Measurements from ENCODE around the gene TNFRSF12A. TPM values are rescaled to one million over a fixed set of nuclear protein-coding genes. Genes with fewer than 3 reads are reported as not detected.

The TNFRSF12A gene
- total RNA-seq, 1 donor from 2014 or later, result 44.6 TPM

DNA sequence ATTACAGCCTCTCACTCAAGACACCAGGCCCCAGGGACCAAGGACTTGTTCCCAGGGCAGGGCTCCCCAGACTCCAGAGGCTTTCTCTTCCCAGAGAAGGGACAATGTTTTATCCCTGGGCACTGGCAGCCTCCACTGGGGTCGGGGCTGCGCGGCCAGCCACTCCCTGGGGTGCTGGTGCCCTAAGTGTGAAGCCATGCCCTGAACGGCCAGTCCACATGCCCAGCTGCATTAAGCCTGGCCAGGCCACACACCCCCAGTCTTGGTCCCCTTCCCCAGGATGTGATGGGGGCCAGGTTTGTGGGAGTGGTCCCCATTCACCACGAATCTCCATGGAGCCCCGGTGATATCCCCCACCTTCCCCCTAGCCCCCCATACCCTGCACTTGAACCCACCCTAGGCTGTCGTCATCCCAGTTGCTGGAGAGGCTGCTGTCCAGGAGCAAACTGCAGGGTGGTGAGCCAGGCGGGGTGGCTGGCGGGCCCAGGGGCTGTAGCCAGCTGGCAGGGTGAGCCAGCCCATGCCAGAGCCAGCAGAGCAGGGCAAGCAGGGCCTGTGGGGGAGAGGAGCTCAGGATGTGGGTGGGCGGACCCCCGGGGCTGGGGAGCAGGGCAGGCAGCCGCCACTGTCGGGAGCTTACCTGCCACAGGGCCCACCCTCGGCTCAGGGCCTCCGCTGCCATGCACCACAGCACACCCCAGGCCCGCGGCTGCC lies 46.4 kb upstream of the TNFRSF12A start:
- Mint-ChIP-seq H3K27ac (no peak overlapping the region), H3K9me3 (no peaks in the 10 kb centered on the region), H3K4me1 (peaks cover 9% of the 10 kb centered on the region), H3K36me3 (peaks cover 1% of the 10 kb centered on the region), H3K4me3 (no peak overlapping the region), H3K27me3 (ENCODE audit: low read depth) (no peaks in the 10 kb centered on the region)
- no peak for DNase-seq (ENCODE audit: low spot score in 2 of 2, unreplicated experiment in 2 of 2)
- TF ChIP-seq, protein P1, sequence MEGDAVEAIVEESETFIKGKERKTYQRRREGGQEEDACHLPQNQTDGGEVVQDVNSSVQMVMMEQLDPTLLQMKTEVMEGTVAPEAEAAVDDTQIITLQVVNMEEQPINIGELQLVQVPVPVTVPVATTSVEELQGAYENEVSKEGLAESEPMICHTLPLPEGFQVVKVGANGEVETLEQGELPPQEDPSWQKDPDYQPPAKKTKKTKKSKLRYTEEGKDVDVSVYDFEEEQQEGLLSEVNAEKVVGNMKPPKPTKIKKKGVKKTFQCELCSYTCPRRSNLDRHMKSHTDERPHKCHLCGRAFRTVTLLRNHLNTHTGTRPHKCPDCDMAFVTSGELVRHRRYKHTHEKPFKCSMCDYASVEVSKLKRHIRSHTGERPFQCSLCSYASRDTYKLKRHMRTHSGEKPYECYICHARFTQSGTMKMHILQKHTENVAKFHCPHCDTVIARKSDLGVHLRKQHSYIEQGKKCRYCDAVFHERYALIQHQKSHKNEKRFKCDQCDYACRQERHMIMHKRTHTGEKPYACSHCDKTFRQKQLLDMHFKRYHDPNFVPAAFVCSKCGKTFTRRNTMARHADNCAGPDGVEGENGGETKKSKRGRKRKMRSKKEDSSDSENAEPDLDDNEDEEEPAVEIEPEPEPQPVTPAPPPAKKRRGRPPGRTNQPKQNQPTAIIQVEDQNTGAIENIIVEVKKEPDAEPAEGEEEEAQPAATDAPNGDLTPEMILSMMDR (IDR thresholded peaks at IDR 0.05; ENCODE audit: unreplicated experiment), result no peak

DNA sequence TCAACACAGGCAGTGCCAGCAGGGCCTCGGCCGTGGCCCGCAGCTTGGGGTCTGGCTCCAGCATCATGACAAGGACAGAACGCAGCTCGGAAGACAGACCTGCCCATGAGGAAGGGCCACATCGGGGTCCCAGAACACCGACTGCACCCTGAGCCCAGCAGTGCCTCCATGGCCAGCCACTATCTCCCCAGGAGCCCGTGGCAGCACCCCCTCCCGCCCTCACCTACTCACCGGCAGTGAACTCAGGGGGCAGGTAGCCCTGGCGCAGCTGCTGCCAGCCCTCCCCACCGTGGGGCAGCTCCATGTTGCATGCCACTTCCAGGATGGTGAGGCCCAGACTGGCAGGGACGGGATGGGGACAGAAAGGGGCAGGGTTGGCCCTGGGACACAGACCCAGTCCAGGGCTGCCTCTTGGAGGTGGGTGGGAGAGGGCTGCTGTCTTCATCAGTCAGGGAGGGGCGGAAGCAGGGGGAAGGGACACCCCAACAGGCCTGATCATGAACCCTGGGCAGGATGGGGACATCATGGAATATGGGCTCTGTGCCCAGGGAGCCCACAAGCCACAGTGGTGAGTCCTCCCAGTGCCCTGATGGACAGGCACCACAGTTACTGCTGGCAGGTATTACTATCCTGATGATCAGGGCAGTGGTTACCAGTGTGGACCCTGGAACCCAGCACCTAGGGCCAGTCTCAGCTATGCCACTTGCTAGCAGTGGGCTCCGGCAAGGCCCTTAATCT lies 45.7 kb upstream of the TNFRSF12A start:
- Mint-ChIP-seq H3K36me3 (peaks cover 1% of the 10 kb centered on the region), H3K4me3 (no peak overlapping the region), H3K27ac (no peak overlapping the region), H3K4me1 (peaks cover 9% of the 10 kb centered on the region), H3K27me3 (ENCODE audit: low read depth) (no peaks in the 10 kb centered on the region), H3K9me3 (no peaks in the 10 kb centered on the region)
- TF ChIP-seq, protein P1 (IDR thresholded peaks at IDR 0.05; ENCODE audit: unreplicated experiment), result no peak
- no peak for DNase-seq (ENCODE audit: low spot score in 2 of 2, unreplicated experiment in 2 of 2)

DNA sequence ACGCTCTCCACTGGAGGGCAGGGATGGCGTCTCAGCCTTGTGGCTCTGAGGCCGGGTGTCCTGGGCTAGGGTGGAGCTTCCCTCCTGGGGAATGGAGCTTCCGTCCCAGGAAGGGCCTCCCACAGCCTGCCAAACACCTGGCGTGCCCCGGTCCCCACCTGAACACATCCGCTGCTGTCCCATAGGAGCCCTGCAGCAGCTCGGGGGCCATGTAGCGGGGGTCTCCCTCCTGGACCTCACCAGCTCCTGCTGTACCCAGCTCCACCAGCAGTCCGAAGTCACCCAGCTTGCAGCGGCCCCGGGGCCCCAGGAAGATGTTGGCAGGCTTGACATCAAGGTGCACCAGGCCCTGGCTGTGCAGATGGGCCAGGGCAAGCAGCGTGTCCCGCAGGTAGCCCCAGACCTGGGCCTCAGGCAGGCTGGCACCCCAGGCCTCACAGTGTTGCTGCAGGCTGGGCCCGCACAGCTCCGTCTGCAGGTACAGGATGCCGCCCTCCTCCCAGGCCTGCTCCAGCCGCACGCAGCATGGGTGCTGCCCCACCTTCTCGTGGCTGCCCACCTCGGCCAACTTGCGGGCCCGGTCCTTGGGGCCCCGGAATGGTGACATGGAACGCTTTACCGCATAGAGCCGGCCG lies 44.9 kb upstream of the TNFRSF12A start:
- H3K4me3 Mint-ChIP-seq, result no peak overlapping the region
- no peaks in the 10 kb centered on the region for H3K9me3 Mint-ChIP-seq
- H3K27ac Mint-ChIP-seq, result no peak overlapping the region
- DNase-seq (ENCODE audit: low spot score in 2 of 2, unreplicated experiment in 2 of 2), result no peak
- peaks cover 1% of the 10 kb centered on the region for H3K36me3 Mint-ChIP-seq
- H3K27me3 Mint-ChIP-seq (ENCODE audit: low read depth), result no peaks in the 10 kb centered on the region
- TF ChIP-seq, protein P1 (IDR thresholded peaks at IDR 0.05; ENCODE audit: unreplicated experiment), result no peak
- H3K4me1 Mint-ChIP-seq, result peaks cover 11% of the 10 kb centered on the region

DNA sequence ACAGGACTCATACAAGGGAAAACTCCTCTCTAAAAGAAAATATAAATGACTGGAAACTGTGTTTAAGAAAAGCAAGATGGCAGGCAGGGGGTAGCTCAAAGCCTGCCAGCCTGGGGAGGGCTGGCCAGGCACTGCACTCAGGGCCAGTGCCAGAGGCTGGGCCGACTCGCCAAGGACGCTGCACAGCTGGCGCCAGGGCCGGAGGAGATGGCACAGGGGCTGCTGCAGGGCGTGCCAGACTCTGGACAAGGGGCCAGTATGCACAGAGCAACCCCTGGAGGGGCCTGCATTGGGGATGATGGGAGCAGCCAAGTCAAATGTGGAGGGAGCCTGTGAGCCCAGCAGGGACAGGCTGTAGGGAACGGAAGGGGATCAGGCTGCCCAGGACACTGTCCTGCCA lies 44.0 kb upstream of the TNFRSF12A start:
- TF ChIP-seq, protein P1 (IDR thresholded peaks at IDR 0.05; ENCODE audit: unreplicated experiment), result no peak
- Mint-ChIP-seq H3K9me3 (no peaks in the 10 kb centered on the region), H3K4me1 (peaks cover 17% of the 10 kb centered on the region), H3K27me3 (ENCODE audit: low read depth) (no peaks in the 10 kb centered on the region), H3K27ac (no peak overlapping the region), H3K4me3 (no peak overlapping the region), H3K36me3 (peaks cover 1% of the 10 kb centered on the region)
- DNase-seq (ENCODE audit: low spot score in 2 of 2, unreplicated experiment in 2 of 2), result no peak

DNA sequence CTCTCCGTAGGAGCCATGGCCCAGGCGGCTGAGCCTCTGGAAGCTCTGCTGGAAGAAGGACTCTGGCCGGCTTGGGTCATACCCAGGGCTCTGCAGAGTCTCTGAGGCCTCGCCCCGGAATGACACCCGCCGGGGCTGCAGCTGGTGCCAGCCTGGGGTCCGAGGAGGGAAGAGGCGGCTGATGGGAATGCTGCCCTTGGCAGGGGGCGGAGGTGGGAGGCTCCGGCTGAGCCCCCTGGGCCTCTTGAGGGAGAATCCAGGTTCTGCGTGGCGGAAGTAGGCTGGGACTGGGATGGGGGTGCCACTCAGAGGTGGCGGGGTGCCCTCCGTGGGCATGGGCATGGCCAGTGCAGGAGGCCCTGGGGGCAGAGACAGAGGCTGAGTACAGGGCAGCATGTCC lies 43.5 kb upstream of the TNFRSF12A start:
- no peaks in the 10 kb centered on the region for H3K9me3 Mint-ChIP-seq
- H3K27me3 Mint-ChIP-seq (ENCODE audit: low read depth), result no peaks in the 10 kb centered on the region
- H3K4me1 Mint-ChIP-seq, result peaks cover 21% of the 10 kb centered on the region
- TF ChIP-seq, protein P1 (IDR thresholded peaks at IDR 0.05; ENCODE audit: unreplicated experiment), result no peak
- H3K36me3 Mint-ChIP-seq, result peaks cover 1% of the 10 kb centered on the region
- H3K27ac Mint-ChIP-seq, result no peak overlapping the region
- no peak for DNase-seq (ENCODE audit: low spot score in 2 of 2, unreplicated experiment in 2 of 2)
- no peak overlapping the region for H3K4me3 Mint-ChIP-seq

All from mesothelial cell of epicardium (in vitro differentiated cells).